Endometrial microvascular endothelial cells (primary cell): ENCODE data around the gene CORO1C. TPM values are rescaled to one million over a fixed set of nuclear protein-coding genes. Genes with fewer than 3 reads are reported as not detected.

Experiments used
- in situ Hi-C: cut with HindIII; loops from 2 replicates; pipeline ENCODE4 v1.10.0; 2017; ENCODE audit warnings: low sequenced_read_pairs, low pct_unique_long_range_greater_than_20kb; ENCODE audit errors: inconsistent ontology term
- total RNA-seq: library from RNA; depleted of rRNA; stranded (reverse); fragments of >200 nt; gene quantifications from one replicate; pipeline ENCODE4 v1.2.3, GENCODE V29; 2015; ENCODE audit errors: inconsistent ontology term

The CORO1C gene
- total RNA-seq, 1 donor from 2014 or later = 178 TPM

DNA sequence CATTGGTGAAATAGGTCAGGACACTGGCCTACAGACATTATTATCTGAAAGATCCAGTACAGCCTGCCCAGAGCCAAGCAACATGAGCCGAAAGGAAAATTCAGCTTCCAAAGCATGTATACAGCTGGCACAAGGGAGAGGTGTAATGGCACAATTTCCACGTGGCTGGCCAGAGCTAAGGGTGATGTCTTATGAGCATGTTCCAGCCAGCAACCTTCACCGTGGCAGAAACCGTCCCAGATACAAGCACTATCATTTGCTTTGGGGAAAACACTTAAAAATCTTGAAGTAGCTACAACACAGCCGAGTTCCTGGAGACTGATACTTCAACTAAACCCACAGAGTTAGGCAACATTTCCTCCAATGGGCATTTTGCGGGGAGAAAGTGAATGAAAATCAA is 44.5 kb downstream of the CORO1C start:
- in situ Hi-C loops = no loop called here

DNA sequence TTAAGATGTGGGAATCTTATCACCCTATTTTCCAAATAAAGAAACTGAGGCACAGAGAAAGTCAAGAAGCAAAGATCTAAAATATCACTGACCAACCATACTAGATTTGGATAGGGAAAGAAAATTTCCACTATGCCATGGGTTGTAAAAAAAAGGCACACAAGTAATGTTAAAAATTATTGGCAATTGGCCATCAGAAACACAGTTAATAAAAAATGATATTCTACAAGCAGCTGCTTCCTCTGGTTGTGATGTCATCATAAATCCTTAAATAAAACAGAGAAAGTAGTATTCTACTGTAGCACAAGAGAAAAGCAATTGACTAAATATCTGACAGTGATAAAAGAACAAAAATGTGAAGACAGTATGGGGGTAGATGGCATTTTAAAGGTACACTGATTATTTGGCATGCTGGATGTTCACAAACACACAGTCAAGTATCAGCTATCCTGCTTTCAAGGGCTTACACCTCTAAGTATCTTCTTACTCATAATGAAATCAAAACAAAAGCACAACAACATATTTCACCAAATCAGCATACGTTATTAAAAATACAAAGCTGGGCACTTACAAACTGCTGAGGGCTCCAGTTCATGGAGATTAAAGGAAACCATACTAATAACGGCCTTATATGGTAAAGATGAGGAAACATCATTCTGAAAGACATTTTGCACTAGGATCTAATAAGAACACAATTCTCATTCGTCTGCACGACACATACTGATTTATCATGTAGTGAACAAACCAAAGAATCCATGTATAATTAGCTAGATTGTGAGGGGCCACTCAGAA is 45.7 kb downstream of the CORO1C start:
- in situ Hi-C loops = no loop called here

DNA sequence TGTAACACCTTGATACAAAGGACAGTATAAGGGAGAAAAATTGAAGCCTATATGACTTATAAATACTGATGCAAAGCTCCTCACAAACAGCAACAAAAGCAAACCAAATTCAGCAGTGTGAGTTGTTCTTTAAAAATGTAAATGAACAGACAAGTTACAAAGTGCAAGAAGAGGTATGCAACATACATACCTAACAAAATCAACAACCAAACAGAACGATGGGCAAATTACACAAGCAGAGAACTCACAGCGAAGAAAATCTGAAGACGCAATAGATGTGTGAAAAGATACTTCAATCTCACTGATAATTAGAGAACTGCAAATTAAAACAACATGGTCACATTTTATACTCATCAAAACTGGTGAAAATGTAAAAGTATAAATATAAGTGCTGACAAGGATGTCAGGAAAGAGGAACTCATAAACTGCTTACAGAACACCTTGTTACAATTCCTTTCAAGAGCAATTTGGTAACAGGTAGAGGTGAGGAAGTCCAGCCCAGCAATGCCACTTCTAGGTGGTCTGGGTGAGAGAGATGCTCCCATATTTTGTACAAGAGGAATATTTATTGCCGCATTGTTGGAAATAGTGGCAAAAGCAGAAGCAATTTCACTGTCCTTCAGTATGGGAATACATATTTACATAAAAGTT is 47.3 kb downstream of the CORO1C start:
- in situ Hi-C loops = no loop called here

DNA sequence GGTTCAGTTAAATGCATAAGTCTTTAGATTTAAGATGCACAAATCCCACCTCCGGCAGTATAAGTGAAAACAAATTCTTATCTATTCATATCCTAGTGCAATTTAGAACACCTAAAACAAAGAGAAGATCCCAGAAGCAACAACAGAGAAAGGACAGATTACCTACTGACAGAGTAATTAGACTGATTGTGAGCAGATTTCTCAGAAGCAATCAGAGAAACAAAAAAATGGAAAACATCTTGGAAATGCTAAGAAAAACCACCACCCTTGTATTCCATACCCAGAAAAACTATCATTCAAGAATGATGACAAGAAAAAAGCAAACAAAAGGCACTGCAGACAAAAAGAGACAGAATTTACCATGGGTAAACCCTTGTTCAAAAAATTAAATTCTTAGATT is 50.0 kb downstream of the CORO1C start:
- in situ Hi-C loops = no loop called here

DNA sequence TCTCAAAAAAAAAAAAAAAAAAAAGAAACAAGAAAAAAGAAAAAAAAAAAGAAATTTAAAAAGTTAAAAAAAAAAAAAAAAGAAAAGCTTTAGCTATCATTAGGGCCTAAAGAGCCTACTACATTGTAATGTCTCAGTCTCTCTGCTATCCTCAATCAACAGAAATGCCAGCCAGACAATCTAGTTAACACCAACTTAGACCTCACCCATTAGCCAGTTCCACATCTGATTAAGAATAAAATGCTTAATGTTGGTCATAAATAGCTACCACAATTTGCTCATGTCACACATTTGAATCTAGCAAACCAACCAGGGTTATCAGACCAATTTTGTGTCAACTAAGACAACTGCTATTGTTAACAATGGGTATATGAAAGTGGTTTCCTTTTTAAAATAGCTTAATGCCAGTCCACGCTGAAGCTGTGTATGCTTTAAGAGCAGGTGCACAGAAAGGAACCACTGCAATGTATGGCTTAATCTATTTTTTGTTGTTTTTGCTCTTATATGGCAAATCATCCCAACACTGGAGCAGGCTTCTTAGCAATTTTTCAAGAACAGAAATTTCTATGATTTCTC is 52.1 kb downstream of the CORO1C start:
- in situ Hi-C loops = no loop called here

DNA sequence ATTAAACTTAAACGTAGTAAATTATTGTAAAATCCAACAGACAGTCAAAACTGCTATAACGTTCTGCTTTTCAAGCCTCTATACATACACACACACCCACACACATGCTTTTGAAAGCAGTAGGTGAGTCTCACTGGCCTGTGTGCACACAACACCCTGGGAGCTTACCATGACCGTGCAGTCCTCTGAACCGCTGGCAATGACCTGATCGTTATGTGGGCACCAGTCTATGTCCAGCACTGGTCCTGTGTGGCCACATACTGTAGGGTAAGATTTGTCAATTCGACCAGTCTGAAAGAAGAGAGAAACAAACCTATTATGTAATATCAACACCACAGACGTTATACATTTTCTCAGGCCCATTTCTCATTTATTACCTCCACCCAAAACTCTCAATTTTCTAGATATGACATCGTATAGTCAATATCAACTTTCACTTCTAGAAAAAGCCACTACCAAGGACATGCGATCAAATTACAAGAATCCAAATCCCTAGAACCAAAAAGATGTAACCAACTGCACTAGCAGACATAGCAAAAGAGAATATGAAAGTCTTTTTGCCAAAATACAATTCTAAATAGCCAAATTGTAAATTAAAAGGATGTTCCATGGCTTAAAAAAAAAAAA is 53.1 kb downstream of the CORO1C start:
- in situ Hi-C loops = no loop called here

DNA sequence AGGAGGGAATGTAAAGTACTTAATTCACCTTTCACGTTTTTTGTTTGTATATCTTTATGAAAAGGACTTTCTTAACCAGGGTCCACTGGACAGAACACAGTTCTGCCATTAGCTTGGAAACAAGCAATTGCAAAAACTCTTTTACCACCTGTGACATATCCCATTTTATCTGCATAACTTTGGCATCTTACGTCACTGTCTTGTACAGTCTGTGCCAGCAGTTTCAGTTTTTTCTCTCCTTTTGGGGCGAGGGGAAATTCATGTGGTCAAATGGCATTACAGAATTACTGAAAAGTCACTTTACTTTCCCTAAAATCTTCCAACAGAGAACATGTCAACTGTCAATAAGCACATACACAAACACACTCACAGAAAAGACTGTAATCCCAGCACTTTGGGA is 53.9 kb downstream of the CORO1C start:
- in situ Hi-C loops = no loop called here

DNA sequence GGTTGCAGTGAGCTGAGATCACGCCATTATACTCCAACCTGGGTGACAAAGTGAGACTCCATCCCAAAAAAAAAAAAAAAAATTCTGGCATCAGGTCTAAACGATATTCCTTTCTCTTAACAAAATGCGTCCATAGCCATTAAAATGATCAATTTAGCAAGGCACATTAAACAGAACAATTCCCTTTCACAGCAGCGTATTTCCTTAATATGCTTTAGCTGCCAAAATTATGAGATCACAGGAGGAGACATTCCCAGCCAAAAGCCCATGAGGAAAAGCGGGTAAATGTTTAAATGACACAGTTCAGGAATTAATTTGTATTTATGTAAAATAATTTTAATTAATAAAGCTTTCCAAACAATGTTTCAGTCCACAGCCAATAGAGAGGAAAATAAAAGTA is 54.6 kb downstream of the CORO1C start:
- in situ Hi-C loops = no loop called here

DNA sequence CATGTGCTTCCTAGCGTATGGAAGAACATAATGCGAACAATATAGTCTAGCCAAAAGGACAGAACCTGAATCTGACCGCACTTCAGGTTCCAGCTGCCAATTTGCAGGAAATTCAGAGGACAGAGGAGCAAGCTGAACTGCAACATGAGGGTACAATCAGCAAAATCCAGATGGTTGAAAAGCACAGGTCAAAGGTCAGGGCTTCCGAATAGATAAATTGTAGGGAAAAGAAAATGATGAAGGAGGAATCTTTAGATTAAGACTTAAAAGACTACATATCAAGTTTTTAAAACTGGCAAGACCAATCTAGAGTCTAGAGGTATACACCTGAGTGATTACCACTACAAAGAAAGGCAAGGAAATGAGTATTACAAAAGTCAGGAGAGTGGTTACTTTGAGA is 55.5 kb downstream of the CORO1C start:
- in situ Hi-C loops = no loop called here

DNA sequence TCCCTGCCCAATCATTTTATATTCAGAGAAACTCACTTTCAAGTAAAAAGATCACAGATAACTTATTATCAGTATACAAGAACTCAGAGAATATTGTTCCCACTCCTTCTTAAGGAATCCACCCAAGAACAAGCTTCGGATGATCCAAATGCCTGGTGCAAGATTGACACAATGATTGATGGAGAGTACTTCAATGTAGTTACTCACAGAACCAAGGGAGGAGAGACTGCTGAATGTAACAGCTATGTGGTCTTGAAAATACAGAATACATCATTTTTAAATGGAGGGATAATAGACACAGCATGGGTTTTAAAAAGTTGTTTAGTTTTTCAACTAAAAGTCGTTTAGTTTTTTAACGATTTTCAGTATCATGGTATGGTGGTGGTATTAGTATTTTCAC is 59.3 kb downstream of the CORO1C start:
- in situ Hi-C loops = loop anchor here (25.0 kb wide), 1 partner anchor 165 kb away; no protein-coding TSS in a partner anchor

DNA sequence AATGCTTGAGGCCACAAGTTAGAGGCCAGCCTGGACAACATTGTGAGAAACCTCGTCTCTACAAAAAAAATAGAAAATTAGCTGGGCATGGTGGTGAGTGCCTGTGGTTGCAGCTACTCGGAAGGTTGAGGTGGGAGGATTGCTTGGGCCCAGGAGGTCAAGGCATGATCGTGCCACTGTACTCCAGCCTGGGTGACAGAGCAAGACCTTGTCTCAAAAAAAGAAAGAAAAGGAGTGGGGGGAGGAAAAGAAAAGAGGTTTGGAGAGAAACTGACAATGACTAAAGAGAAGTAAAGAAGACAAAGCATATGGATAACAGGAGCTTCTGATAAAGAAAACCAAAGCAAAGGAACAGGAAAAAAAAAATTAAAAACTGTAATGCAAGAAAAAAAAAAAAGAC is 60.2 kb downstream of the CORO1C start:
- in situ Hi-C loops = loop anchor here (25.0 kb wide), 1 partner anchor 166 kb away; no protein-coding TSS in a partner anchor

DNA sequence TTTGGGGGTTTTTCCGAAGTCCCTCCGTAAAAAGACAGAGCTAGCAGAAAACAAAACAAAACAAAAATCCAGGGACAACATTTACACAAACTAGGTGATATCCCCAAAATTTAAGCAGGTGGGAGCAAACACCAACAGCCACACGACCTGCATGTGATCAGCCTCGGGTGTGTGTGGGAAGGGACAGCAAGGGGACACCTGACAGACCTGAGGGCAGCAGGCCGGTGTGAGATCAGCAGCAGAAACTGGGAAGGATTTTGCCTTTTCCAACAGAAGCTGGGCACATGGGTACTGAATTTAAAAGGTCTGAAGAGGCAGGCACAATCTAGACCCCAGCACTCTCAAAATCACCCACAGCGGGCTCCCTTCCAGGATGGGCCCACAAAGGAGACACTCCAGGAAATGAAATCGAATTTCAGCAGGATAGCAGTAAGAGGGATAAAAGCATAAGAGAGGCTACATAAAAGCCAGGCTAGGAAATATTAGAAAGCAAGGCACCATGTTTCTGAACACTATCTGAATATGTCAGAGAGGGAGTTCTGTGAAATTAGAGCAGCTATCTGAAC is 61.2 kb downstream of the CORO1C start:
- in situ Hi-C loops = loop anchor here (25.0 kb wide), 1 partner anchor 167 kb away; no protein-coding TSS in a partner anchor

DNA sequence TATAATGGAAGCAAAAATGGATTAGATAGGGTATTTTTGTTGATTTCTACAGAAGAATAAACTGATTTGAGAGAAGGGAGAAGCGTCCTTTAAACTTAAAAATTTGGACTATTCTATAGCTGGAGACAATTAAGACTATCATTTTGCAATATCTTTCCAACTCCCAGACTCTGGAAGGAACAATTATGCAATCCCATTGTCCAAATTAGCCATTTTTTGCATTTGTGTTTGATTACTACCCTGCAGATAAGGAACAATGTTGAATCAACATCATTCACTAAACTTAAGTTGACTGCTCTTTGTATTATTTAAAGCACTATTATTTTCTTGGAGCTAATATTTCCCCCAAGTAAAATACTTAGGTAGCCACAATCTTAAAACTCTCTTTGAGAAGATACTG is 62.8 kb downstream of the CORO1C start:
- in situ Hi-C loops = loop anchor here (25.0 kb wide), 1 partner anchor 169 kb away; no protein-coding TSS in a partner anchor

DNA sequence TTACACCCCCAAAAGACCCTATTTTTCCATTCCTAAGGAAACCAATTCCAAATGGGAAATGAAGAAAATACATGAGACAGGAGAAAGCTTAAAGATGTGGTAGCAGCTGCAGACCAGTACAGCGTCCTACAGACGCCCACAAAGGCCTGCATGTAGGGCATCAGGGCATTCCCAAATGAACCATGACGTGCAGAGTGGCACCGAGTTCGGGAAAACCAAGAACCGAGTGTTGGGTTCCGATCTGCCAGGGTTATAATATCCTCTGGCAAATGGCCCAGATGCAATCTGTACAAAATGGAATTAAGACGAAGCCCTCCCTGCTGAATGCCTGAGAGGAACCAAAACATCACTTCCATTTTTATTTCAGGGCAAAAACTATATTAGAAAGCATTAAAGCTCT is 63.3 kb downstream of the CORO1C start:
- in situ Hi-C loops = loop anchor here (25.0 kb wide), 1 partner anchor 169 kb away; no protein-coding TSS in a partner anchor

DNA sequence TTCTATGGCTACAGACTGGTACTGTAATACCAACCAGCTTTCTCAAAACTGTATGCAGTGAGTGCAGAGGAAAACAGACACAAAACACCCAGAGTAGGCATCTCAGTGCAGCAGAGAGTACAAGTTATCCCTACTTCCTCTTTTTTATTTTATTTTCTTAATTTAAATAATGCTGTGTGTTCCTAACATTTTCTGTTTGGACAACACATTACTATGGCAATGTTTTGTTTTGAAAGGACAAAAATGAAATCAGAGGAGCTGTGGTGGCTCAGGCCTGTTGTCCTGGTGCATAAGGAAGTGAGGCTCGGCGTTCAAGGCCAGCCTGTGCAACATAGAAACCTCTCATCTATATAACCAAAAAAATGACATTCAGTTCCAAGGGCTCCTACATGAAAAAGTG is 64.0 kb downstream of the CORO1C start:
- in situ Hi-C loops = loop anchor here (25.0 kb wide), 1 partner anchor 170 kb away; no protein-coding TSS in a partner anchor

DNA sequence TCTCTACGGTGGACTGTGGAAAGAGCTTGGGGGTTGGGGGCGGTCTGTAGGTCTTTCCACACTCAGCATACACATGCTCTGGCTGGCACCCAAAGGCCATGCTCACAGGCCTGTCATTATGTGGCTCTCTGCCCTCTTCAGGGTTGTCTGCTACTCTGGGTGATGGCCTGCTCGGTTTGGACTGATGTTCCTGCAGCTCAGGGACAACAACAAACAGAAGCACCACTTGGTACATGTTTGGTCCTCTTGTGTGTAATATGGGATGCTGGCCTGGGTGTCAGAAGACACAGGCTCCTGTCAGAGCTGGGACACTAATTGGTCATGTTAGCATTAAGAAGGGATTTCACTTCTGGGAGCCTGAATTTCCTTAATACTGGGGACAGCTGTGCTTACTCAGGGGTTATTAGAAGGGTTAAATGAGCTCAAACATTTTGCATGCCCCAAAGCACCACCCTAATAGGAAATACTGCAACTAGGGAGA is 64.9 kb downstream of the CORO1C start:
- in situ Hi-C loops = loop anchor here (25.0 kb wide), 1 partner anchor 171 kb away; no protein-coding TSS in a partner anchor

DNA sequence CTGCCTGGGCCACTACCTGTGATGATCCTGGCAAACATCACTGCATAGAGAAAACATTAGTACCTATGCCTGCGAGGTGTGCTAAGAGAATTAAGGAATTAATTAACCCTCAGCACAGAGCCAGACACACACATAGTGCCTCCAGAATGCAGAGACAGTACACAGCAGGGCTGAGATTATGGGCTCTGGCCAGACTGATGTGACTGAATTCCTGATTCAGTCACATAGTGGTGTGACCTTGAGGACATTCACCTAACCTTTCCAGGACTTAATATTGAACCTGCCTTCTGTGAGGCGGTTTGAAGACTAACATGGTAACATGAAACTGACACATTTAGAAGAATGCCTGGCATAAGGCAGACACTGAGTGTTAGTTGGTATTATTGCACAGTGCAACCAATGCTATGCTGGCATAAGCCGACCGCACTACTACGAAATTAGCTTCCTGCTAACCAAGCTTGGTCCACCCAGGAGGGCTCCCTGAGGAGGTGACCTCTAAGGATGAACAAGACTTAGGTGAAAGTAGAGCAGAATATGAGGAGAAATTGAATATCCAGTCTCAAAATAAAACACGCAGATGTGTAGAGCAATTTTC is 65.6 kb downstream of the CORO1C start:
- in situ Hi-C loops = loop anchor here (25.0 kb wide), 1 partner anchor 172 kb away; no protein-coding TSS in a partner anchor
